Measurements from ENCODE around the gene UNK. TPM values are rescaled to one million over a fixed set of nuclear protein-coding genes. Genes with fewer than 3 reads are reported as not detected.
"Not testable (repeated sequence)": the region's sequence is repeated elsewhere in the genome, so short reads cannot be mapped to it uniquely, and the experiment has no call there.

The UNK gene
- total RNA-seq, 1 donor from 2014 or later: 28.6 TPM

- no peak for DNase-seq (ENCODE audit: extremely low read depth, low read depth, low spot score)
Measured at GRCh38 chr17:75754378-75755204, 30.0 kb upstream of the UNK start.

DNA sequence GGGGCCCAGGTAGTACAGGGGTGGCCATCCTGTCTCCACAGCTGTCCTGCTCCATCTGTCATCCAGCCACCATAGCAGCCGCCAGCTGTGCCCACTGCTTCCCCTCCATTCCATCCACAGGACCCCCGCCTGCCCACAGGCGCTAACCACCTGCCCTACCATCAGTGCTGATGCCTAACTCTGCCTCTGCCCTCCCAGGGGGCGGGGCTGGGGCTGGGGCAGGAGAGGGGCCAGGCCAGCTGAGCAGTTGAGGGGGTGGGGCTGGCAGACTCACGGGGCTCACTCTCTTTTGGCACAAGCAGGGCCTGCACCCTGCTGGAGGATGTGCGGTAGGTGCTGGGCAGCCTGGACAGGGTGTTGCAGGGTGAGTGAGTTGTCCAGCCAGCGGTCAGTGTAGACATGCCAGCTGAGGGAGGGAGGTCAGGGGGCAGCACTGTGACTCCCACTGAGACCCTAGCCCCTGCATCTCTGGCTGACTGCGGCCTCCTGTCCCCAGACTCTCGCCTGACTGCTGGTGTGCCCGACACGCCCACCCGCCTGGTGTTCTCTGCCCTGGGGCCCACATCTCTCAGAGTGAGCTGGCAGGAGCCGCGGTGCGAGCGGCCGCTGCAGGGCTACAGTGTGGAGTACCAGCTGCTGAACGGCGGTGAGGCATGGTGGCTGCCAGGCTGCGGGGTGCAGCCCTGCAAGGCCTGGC lies 29.3 kb upstream of the UNK start:
- no peak for DNase-seq (ENCODE audit: extremely low read depth, low read depth, low spot score)

- DNase-seq (ENCODE audit: extremely low read depth, low read depth, low spot score): no peak
Measured at GRCh38 chr17:75755990-75756389, 28.6 kb upstream of the UNK start.

DNA sequence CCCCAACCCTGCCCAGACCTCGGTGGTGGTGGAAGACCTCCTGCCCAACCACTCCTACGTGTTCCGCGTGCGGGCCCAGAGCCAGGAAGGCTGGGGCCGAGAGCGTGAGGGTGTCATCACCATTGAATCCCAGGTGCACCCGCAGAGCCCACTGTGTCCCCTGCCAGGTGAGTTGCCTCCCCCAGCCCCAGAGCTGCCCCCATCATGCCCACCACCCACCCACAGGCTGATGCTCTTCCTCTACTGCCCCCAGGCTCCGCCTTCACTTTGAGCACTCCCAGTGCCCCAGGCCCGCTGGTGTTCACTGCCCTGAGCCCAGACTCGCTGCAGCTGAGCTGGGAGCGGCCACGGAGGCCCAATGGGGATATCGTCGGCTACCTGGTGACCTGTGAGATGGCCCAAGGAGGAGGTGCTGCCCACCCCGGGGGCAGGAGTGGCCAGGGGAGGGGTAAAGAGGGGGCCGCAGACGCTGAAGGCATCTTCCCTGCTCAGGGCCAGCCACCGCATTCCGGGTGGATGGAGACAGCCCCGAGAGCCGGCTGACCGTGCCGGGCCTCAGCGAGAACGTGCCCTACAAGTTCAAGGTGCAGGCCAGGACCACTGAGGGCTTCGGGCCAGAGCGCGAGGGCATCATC lies 28.0 kb upstream of the UNK start:
- DNase-seq (ENCODE audit: extremely low read depth, low read depth, low spot score): no peak

DNA sequence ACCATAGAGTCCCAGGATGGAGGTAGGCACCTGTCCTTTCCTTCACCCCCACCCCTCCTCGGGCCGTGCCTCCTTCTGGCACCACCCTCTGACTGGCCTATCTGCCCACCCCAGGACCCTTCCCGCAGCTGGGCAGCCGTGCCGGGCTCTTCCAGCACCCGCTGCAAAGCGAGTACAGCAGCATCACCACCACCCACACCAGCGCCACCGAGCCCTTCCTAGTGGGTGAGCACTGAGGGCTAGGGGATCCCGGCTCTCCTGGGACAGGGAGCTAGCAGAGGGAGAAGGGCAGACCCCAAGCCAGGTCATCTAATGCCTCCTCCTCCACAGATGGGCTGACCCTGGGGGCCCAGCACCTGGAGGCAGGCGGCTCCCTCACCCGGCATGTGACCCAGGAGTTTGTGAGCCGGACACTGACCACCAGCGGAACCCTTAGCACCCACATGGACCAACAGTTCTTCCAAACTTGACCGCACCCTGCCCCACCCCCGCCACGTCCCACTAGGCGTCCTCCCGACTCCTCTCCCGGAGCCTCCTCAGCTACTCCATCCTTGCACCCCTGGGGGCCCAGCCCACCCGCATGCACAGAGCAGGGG lies 27.4 kb upstream of the UNK start:
- no peak for DNase-seq (ENCODE audit: extremely low read depth, low read depth, low spot score)

GRCh38 chr17:75758131-75758905 lies 26.3 kb upstream of the UNK start:
- no peak for DNase-seq (ENCODE audit: extremely low read depth, low read depth, low spot score)

- DNase-seq (ENCODE audit: extremely low read depth, low read depth, low spot score): no peak
Measured at GRCh38 chr17:75759457-75759856, 25.1 kb upstream of the UNK start.

- not testable (repeated sequence) for DNase-seq (ENCODE audit: extremely low read depth, low read depth, low spot score)
Measured at GRCh38 chr17:75759978-75760640, 24.5 kb upstream of the UNK start.

GRCh38 chr17:75762513-75763268 lies 21.9 kb upstream of the UNK start:
- no peak for DNase-seq (ENCODE audit: extremely low read depth, low read depth, low spot score)

GRCh38 chr17:75763269-75763607 lies 21.4 kb upstream of the UNK start:
- no peak for DNase-seq (ENCODE audit: extremely low read depth, low read depth, low spot score)

- no peak for DNase-seq (ENCODE audit: extremely low read depth, low read depth, low spot score)
Measured at GRCh38 chr17:75763613-75764416, 20.8 kb upstream of the UNK start.

DNA sequence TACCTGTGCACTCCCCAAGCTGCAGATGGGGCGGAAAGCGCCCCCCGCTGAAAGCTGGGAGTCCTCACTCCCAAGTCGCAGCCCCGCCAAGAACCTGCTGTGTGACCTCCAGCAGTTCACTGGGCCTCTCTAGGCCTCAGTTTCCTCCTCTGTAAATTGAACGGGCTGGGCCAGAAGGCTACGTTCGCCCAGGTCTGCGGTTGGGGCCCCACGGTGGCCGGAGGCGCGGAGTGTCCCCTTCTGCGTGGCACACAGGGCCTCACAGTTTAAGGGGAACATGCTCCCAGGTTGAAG lies 20.2 kb upstream of the UNK start:
- no peak for DNase-seq (ENCODE audit: extremely low read depth, low read depth, low spot score)

- DNase-seq (ENCODE audit: extremely low read depth, low read depth, low spot score): no peak
Measured at GRCh38 chr17:75764711-75765421, 19.7 kb upstream of the UNK start, which contains the start of gene GALK1. Gene GALK1, minus strand, starts transcription at chr17:75765192. Its CDS starts 56 bp downstream, at chr17:75765136.

GRCh38 chr17:75765981-75766380 lies 18.6 kb upstream of the UNK start:
- no peak for DNase-seq (ENCODE audit: extremely low read depth, low read depth, low spot score)

- DNase-seq (ENCODE audit: extremely low read depth, low read depth, low spot score): no peak
Measured at GRCh38 chr17:75767881-75768280, 16.7 kb upstream of the UNK start.

- DNase-seq (ENCODE audit: extremely low read depth, low read depth, low spot score): no peak
Measured at GRCh38 chr17:75769536-75769935, 15.1 kb upstream of the UNK start.

DNA sequence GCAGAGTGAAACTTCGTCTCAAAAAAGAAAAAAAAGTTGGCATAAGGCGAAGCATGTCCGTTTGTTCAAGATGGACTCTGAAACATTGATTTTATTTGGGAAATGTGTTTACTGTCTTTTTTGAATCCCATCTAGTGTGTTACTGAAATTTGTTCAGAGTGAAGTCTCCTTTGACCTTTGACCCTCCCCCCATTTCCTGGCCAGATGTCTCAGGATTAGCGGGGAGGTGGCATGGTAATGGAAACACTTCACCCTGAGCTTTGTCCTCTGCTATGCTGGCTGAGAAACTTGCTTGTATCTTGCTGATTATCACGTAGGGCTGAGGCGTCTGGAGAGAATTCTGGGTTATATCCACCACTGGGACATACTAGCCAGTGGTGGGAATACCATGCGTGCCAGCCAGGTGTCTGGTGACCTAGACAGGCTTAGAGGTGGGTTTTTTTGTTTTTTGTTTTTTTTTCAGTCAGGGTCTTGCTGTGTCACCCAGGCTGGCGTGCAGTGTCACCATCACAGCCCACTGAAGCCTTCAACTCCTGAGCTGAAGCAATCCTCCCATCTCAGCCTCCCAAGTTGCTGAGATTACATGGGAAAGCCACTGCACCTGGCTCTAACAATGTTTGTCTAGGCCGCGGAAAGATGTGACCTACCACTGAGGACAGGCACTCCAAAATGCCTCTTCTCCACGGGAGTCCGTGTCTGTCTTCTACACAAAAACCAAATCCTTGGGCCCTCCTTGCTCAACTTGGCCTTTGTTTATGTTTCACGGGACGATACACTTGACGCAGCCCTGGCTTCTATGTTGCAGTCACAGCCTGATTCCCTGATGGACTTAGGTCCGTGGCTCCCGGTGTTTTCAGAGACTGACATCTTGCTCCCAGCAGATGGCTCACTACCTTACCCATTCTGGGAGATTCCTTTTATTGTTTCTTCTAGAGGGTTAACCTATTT lies 13.0 kb upstream of the UNK start:
- DNase-seq (ENCODE audit: extremely low read depth, low read depth, low spot score): no peak

All from glomerular endothelial cell (primary cell).